K562 (cell line): ENCODE results near the gene RGS6. TPM values are rescaled to one million over a fixed set of nuclear protein-coding genes. Genes with fewer than 3 reads are reported as not detected.

Experiments used
- ATAC-seq: fragments of 200-7000 bp; cut with Tn5 transposase; 3 replicates; pipeline ENCODE4 v1.9.1; 2020; ENCODE audit warnings: moderate library complexity
- BruUV-seq: library from RNA; stranded (reverse); fragments of 400-500 nt; replicated peaks from 2 replicates; lab custom pipeline; 2021; lab: Mats Ljungman, UMichigan
- CTCF ChIA-PET: fragments of 300-600 bp; formaldehyde crosslinking; extraction: SDS; loops from one replicate; lab custom pipeline; 2021; ENCODE audit warnings: low intra/inter-chr PET ratio; lab: Yijun Ruan, JAX
- POLR2A ChIA-PET: fragments of 300-600, 350-650 bp; sonication (Branson Sonifier 250); formaldehyde crosslinking; extraction: SDS; loops from one replicate; lab custom pipeline; 2021; ENCODE audit warnings: antibody characterized with exemption, inconsistent platforms; lab: Yijun Ruan, JAX
- DNase-seq, 4 experiments: peaks; one replicate each; pipeline versions ENCODE4 v3.0.0 to v3.0.0-alpha.2; 2011 to 2018; ENCODE audit warnings: low spot score in 3 of 4, mixed read lengths in 3 of 4; ENCODE audit errors: extremely low read depth in 1 of 4
- FAIRE-seq: peaks from 2 replicates; lab custom pipeline; 2011; peaks lifted over from hg19 to GRCh38; lab: Jason Lieb, UNC
- H2AFZ ChIP-seq: 2 replicates; pipeline ENCODE4 v1.6.0; 2011; ENCODE audit warnings: low read depth, low read length, control low read depth, inconsistent platforms
- H3K27ac ChIP-seq: fragments of 200-600 bp; 3 replicates; pipeline ENCODE4 v1.8.0; 2011; ENCODE audit warnings: low read depth, mild to moderate bottlenecking, control low read depth, inconsistent platforms, low read length, moderate library complexity, mixed read lengths; ENCODE audit errors: extremely low read depth
- H3K27me3 ChIP-seq, 2 experiments: fragments of 300-600 bp in 1 of 2; 2 replicates in 1 of 2; 3 replicates in 1 of 2; pipeline versions ENCODE4 v1.6.0 to v1.8.0; 2011; ENCODE audit warnings: inconsistent platforms in 2 of 2, low read length in 2 of 2, mild to moderate bottlenecking in 1 of 2, mixed read lengths in 1 of 2, moderate library complexity in 1 of 2; ENCODE audit not compliant: control insufficient read depth in 2 of 2, insufficient read depth in 2 of 2
- H3K36me3 ChIP-seq: fragments of 300-600 bp; 3 replicates; pipeline ENCODE4 v1.8.0; 2011; ENCODE audit warnings: mild to moderate bottlenecking, low read length, inconsistent platforms; ENCODE audit not compliant: control insufficient read depth, insufficient read depth
- H3K4me1 ChIP-seq, 2 experiments: fragments of 200-600 bp in 1 of 2; replicated peaks in 1 of 2; 2 replicates in 1 of 2; 3 replicates in 1 of 2; pipeline versions ENCODE4 v1.5.1 to v1.8.0; 2011; ENCODE audit warnings: inconsistent platforms in 2 of 2, low read length in 2 of 2, mild to moderate bottlenecking in 1 of 2, mixed read lengths in 1 of 2, moderate library complexity in 1 of 2; ENCODE audit not compliant: control insufficient read depth in 2 of 2, insufficient read depth in 2 of 2
- H3K4me2 ChIP-seq: 2 replicates; pipeline ENCODE4 v1.6.1; 2011; ENCODE audit warnings: low read length, control low read depth, inconsistent platforms, mixed read lengths; ENCODE audit not compliant: insufficient read depth
- H3K4me3 ChIP-seq: fragments of 200-600 bp; sonication (generic), shearing (Covaris generic); 2 replicates; pipeline ENCODE4 v1.5.1; 2016; ENCODE audit warnings: control low read depth, inconsistent platforms
- H3K79me2 ChIP-seq: fragments of 200-600 bp; 3 replicates; pipeline ENCODE4 v1.8.0; 2011; ENCODE audit warnings: low read length, inconsistent platforms; ENCODE audit not compliant: control insufficient read depth, insufficient read depth
- H3K9ac ChIP-seq, 2 experiments: 2 replicates each; pipeline versions ENCODE4 v1.6.0 to v1.6.1; 2011; ENCODE audit warnings: low read depth in 2 of 2, low read length in 2 of 2, control low read depth in 1 of 2, inconsistent platforms in 1 of 2, mild to moderate bottlenecking in 1 of 2, mixed read lengths in 1 of 2; ENCODE audit not compliant: insufficient read depth in 1 of 2
- H3K9me1 ChIP-seq: one replicate; pipeline ENCODE4 v1.6.0; 2011; ENCODE audit warnings: inconsistent platforms, mild to moderate bottlenecking, low read length, moderate library complexity; ENCODE audit not compliant: control insufficient read depth, insufficient read depth
- H3K9me3 ChIP-seq: replicated peaks from 2 replicates; pipeline ENCODE4 v1.5.1; 2011; ENCODE audit warnings: low read depth, low read length, inconsistent platforms; ENCODE audit not compliant: control insufficient read depth, insufficient read depth
- H4K20me1 ChIP-seq: replicated peaks from 2 replicates; pipeline ENCODE4 v1.6.1; 2011; ENCODE audit warnings: low read length, inconsistent platforms, mixed read lengths; ENCODE audit not compliant: control insufficient read depth, insufficient read depth
- DACH1 ChIP-seq: fragments of 450-650 bp; IDR thresholded peaks from 2 replicates; pipeline ENCODE4 v1.6.1; 2018; ENCODE audit not compliant: partially characterized antibody
- ERF ChIP-seq: fragments of 450-650 bp; formaldehyde crosslinking; IDR thresholded peaks from 2 replicates; pipeline ENCODE4 v1.4.0; 2020; ENCODE audit warnings: mild to moderate bottlenecking, mixed read lengths
- FUS ChIP-seq: fragments of 200-400 bp; formaldehyde crosslinking; optimal IDR thresholded peaks from 2 replicates; pipeline ENCODE3; 2017; ENCODE audit warnings: low read depth, low read length
- GABPB1 ChIP-seq: sonication (generic); formaldehyde crosslinking; IDR thresholded peaks from 2 replicates; pipeline ENCODE4 v1.8.0; 2022; ENCODE audit warnings: mild to moderate bottlenecking, missing genetic modification reagents
- L3MBTL2 ChIP-seq: fragments of 450-650 bp; IDR thresholded peaks from 2 replicates; pipeline ENCODE4 v1.6.1; 2016; ENCODE audit warnings: mild to moderate bottlenecking, moderate library complexity
- NCOA4 ChIP-seq: fragments of 450-650 bp; IDR thresholded peaks from 2 replicates; pipeline ENCODE4 v1.6.1; 2018; ENCODE audit warnings: mild to moderate bottlenecking; ENCODE audit not compliant: partially characterized antibody
- NR2C1 ChIP-seq, 2 experiments: fragments of 450-650 bp; IDR thresholded peaks; 2 replicates each; pipeline ENCODE4 v1.6.1; 2017; ENCODE audit warnings: mild to moderate bottlenecking in 2 of 2, antibody characterized with exemption in 1 of 2, inconsistent platforms in 1 of 2, missing compliant biosample characterization in 1 of 2, missing genetic modification characterization in 1 of 2
- RBM14 ChIP-seq: fragments of 200-400 bp; formaldehyde crosslinking; IDR thresholded peaks from 2 replicates; pipeline ENCODE4 v1.6.1; 2018; ENCODE audit warnings: low read depth, mild to moderate bottlenecking, low read length, moderate library complexity, borderline replicate concordance; ENCODE audit not compliant: insufficient read depth
- TCF7 ChIP-seq: sonication (generic); IDR thresholded peaks from 2 replicates; pipeline ENCODE4 v1.6.1; 2016; ENCODE audit warnings: antibody characterized with exemption, borderline replicate concordance
- YY1 ChIP-seq, 3 experiments: IDR thresholded peaks; 2 replicates each; pipeline ENCODE4 v1.6.1; 2011; ENCODE audit warnings: low read length in 2 of 3, mild to moderate bottlenecking in 2 of 3, moderate library complexity in 2 of 3, borderline replicate concordance in 1 of 3, control low read depth in 1 of 3, low read depth in 1 of 3; ENCODE audit not compliant: insufficient read depth in 3 of 3, insufficient replicate concordance in 2 of 3, control insufficient read depth in 1 of 3, insufficient read length in 1 of 3; ENCODE audit errors: extremely low read depth in 1 of 3
- ZNF668 ChIP-seq: fragments of 250-450 bp; sonication (Bioruptor Pico); IDR thresholded peaks from 2 replicates; pipeline ENCODE4 v1.8.0; 2022; ENCODE audit warnings: mild to moderate bottlenecking, inconsistent platforms
- WGBS: fragments of 100-300 bp; shearing (Covaris generic); methylation state at CpG from one replicate; pipeline ENCODE4 v1.1.6; 2016; ENCODE audit warnings: low coverage, mixed read lengths; ENCODE audit not compliant: insufficient coverage; ENCODE audit errors: missing lambda C conversion rate; 5-methylcytosine and 5-hydroxymethylcytosine counted together
- in situ Hi-C: fragments of 300-500 bp; cut with MboI; formaldehyde crosslinking; loops from 4 replicates; pipeline ENCODE4 v1.15.0; 2018; ENCODE audit warnings: inconsistent platforms, mixed read lengths
- intact Hi-C: fragments of 100-400 bp; cut with micrococcal nuclease; formaldehyde crosslinking; loops from 2 replicates; pipeline ENCODE4 v1.14.2; 2022
- polyA plus RNA-seq, 8 experiments: library from polyadenylated mRNA; depleted of rRNA in 4 of 8; stranded (reverse) in 5 of 8; unstranded in 3 of 8; fragments of >200 nt; fragmentation: Nextera tagmentation in 2 of 8; fragmentation: Illumina TruSeq in 1 of 8; extraction: Ambion mirVana in 2 of 8; extraction: Trizol in 1 of 8; gene quantifications; 2 replicates each; pipeline versions ENCODE4 v1.2.1 to v1.2.3, GENCODE V29; 2011 to 2014; ENCODE audit warnings: inconsistent platforms in 1 of 8, missing spikeins in 1 of 8
- total RNA-seq, 7 experiments: library from RNA; depleted of rRNA in 6 of 7; stranded (reverse); fragments of >200 nt in 6 of 7; fragmentation: Illumina TruSeq in 2 of 7; extraction: Trizol in 2 of 7; gene quantifications; 2 replicates each; pipeline versions ENCODE4 v1.2.1 to v1.2.3, GENCODE V29; 2011 to 2021; ENCODE audit warnings: low replicate concordance in 1 of 7
- TF ChIP-seq, protein P1 (sequence below): sonication (generic); formaldehyde crosslinking; IDR thresholded peaks from 2 replicates; pipeline ENCODE4 v1.8.1; 2023; ENCODE audit warnings: mild to moderate bottlenecking, missing genetic modification reagents, moderate library complexity

The RGS6 gene
- total and polyA plus RNA-seq, 9 of the 15 experiments (the other 6 are each of a cell fraction or from before 2014, with no cell fraction given): not detected

DNA sequence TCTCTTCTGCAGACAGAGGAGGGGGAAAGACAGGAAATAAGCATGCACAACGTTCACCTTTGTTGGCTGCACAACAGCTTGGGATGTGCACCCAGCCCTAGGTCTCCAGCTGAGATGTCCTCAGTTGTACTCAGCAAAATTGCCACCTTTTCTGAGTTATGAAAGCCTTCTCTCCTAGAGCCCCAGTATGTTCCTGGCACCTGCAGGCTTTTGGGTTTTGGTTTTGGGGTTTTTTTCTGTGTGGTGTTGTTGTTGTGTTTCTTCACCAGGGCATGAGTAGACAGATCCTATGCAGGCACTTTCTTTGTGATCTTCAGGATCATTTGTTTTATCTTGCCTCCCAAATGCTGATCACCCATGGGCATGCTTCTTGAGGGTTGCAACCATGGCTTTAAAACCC lies 498.2 kb downstream of the RGS6 start:
- no TSS peak for BruUV-seq

More for the DNA sequence above, 498.2 kb downstream of the RGS6 start:
- no peak overlapping the region for H3K27ac ChIP-seq
- H4K20me1 ChIP-seq: no peaks in the 10 kb centered on the region
- TF ChIP-seq NCOA4 (no peak), YY1 (IDR thresholded peaks at IDR 0.05; ENCODE audit: borderline replicate concordance in 1 of 3, control insufficient read depth in 1 of 3, extremely low read depth in 1 of 3, insufficient read depth in 3 of 3, insufficient read length in 1 of 3, insufficient replicate concordance in 2 of 3, low read depth in 1 of 3, low read length in 2 of 3) (no peak), FUS (no peak), DACH1 (no peak), NR2C1 (IDR thresholded peaks at IDR 0.05) (no peak), NR2C1 (tag; IDR thresholded peaks at IDR 0.05) (no peak), TCF7 (no peak), ERF (CRISPR knock-in tag) (no peak), L3MBTL2 (no peak), ZNF668 (CRISPR knock-in tag) (no peak), RBM14 (no peak), GABPB1 (CRISPR knock-in tag) (no peak)
- TF ChIP-seq, protein P1, sequence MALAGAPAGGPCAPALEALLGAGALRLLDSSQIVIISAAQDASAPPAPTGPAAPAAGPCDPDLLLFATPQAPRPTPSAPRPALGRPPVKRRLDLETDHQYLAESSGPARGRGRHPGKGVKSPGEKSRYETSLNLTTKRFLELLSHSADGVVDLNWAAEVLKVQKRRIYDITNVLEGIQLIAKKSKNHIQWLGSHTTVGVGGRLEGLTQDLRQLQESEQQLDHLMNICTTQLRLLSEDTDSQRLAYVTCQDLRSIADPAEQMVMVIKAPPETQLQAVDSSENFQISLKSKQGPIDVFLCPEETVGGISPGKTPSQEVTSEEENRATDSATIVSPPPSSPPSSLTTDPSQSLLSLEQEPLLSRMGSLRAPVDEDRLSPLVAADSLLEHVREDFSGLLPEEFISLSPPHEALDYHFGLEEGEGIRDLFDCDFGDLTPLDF (CRISPR knock-in tag): no peak
- TF ChIP-seq, all 486 proteins: peak for 0
- no peaks in the 10 kb centered on the region for H3K9me3 ChIP-seq
- no peaks in the 10 kb centered on the region; a peak in 1 of 5 replicates for H3K27me3 ChIP-seq
- H2AFZ ChIP-seq: no peak overlapping the region
- in situ Hi-C loops (no loop called here), intact Hi-C loops (no loop called here)
- no peaks in the 10 kb centered on the region for H3K4me1 ChIP-seq
- no peaks in the 10 kb centered on the region for H3K9me1 ChIP-seq
- DNase-seq: no peak
- no peak for FAIRE-seq
- 0% methylated on average over 1 of the region's 1 CpG for WGBS
- H3K4me3 ChIP-seq: no peak overlapping the region
- POLR2A ChIA-PET: no interaction called here
- no peaks in the 10 kb centered on the region for H3K79me2 ChIP-seq
- H3K36me3 ChIP-seq: no peaks in the 10 kb centered on the region
- CTCF ChIA-PET: no interaction called here
- no peak for ATAC-seq
- no peak overlapping the region for H3K4me2 ChIP-seq
- H3K9ac ChIP-seq: no peak overlapping the region
